Nucleus accumbens (tissue), 56 donors: ENCODE data around the gene SLC27A6.

Experiments
- DNase-seq, 56 donors: peaks; one replicate each; lab custom pipeline; 2025; lab: John Stamatoyannopoulos, UW

SLC27A6 gene

DNA sequence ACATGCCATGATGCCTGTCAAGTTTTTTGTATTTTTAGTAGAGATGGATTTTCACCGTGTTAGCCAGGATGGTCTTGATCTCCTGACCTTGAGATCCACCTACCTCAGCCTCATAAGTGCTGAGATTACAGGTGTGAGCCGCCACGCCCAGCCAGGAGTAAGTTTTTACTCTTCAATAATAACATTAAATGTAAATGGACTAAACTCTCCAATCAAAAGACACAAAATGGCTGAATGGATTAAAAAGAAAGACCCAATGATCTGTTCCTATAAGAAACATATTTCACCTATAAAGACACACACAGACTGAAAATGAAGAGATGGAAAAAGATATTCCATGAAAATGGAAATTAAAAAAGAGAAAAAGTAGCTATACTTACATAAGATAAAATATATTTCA lies 92.0 kb downstream of the SLC27A6 start:
- no peak for DNase-seq

DNA sequence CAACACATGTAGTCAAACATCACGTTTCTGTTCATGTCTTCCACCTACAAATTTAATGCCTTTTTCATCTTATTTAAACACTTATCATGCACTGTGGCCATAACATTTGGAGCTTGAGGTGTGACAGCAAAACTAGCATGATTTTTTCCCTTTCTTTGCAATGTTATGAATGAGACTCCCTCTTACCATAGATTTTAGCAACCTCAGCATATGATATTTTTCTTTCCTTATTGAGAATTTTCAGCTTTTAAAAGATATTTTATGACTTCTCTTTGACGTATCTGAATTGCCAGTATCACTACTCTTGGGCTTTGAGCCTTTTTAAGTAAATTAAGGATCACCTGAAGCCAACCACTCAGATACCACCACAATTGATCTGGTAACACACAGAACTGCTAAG lies 96.6 kb downstream of the SLC27A6 start:
- no peak for DNase-seq

DNA sequence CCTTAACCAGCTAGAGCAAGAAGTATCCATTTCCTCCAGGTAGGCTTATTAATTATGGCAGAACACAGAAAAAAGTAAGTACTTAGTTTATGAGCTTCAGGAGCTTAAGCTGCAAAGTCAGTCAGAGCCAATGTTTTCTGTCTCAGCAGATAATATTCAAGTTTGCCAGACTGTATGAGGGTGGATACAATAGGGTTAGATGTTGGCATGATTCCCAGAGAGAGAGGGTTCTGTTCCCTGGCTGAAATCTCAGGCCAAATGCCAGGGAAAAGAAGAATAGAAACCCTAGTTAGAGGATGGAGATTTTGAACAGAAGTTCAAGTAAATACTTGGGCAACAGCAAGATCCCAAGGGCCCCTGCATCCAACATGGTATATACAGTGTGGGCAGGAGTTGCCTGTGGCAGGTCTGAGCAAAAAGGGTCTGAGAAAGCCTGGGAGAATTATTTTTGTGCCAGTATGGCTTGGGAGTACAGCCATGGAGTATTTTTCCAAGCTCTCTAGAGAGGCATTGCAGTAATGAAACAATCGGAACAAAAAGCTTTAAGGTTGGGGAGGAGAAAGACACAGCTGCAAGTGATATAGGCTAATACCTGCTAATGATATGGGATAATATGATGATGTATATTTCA lies 98.3 kb downstream of the SLC27A6 start:
- peak in 8 of 56 donors; percentile 0 to 27 (median 9) for DNase-seq

DNA sequence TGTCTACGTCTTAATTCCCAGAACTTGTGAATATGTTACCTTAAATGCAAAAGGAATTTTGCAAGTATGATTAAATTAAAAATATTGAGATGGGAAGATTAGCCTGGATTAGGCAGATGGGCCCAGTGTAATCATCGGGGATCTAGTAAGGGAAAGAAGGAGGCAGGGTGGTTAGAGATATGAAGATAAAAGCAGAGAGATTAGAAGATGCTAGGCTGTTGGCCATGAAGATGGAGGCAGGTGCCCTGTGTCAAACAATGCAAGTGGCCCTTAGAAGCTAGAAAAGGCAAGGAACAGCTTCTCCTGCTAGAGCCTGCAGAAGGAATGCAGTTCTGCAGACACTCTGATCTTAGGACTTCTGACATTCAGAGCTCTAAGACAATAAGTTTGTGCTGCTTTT lies 100.4 kb downstream of the SLC27A6 start:
- DNase-seq = no peak

DNA sequence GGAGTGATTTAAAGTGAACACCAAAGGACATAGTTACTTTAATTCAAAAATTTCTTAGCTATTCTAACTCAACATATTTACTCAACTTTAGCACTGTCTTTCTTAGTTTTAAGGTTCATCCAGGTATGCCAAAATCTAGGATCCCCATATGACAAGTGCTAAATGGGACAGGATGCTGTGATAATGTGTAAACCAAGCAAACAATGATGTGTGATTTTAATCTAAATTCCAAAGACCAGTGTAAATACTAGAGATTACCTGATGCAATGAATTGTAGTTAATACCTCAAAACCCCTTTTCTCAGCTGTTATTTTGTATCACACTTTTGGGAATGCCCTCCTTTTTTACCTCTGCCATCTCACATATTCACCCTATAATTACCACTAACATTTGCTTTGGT lies 102.5 kb downstream of the SLC27A6 start:
- DNase-seq = no peak

DNA sequence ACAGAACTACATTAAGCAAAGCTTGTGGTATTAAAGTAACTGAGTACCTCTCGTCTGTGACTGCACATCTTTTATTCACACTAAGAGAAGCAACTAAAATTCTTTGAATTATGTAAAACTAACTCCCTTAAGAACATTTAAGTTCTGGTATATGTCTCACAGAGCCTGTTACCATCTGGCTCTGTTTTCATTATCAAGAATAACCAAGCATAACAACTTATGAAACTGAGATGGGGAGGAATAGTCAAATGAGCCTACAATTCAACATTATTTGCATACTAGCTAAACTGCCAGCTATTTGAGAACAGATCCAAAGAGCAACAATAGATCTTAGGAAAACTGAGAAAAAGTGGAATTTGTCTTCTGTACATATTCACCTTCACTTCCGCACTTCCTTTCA lies 104.0 kb downstream of the SLC27A6 start:
- no peak for DNase-seq

DNA sequence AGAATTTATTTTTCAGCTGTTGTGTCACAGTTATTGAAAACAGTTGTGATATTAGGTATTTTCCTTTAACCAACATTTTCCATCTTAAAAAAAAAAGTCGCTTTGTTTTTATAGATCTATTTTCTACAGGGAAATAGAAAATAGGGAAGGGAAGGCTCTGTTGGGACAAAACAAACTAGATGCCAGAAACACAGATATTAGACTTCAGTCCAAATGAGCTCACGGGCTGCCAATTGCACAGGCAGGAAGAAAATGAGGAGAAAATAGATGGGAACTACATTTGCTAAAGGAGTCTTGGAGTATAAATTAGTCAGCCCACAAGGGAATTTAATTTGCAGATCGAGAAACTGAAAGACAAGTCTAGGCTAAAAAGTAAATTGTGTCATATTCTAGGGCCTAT lies 107.8 kb downstream of the SLC27A6 start:
- no peak for DNase-seq

DNA sequence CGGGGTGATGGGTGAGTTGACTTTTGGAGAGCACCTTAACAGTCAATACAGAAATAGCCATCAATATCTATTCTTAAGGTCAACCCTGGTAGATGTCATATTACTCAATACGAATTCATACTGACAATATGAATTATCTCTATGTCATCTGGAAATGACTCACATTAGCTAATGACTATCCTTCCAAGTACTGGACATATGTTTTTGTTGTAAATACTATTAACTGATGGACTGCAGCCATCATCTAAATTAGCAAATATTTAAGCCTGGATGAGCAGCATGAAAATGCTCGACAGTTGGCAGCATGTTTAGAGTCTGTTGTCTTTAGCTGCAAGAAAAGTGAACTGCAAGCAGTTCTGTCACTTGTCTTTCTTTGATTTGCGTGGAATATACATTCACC lies 109.6 kb downstream of the SLC27A6 start:
- DNase-seq = no peak

DNA sequence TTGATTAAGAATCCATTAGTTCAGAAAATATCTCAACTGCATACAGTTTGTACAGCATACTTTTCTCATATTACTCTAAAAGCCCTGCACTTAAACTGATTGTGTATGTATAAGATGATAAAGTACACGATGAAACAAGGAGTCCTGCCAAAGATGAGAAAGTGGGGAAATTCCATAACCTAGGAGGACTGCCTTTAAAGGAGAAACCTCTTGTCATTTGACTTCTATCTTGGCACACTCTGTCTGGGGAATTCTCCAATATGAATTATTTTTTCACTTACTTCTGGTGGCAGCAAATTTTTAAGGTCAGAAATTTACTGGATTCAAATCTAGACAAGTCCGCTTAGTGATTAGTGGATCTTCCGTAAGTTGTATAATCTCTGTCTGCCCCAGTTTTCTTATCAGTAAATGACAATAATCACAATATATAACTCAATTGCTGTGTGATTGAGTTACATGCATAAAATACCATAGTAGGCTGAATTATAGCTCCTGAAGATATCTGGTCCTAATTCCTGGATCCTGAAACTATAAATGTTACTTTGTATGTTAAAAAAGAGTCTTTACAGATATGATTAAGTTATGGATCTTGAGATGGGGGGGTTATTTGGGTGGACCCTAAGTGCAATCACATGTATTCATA lies 112.3 kb downstream of the SLC27A6 start:
- no peak for DNase-seq

DNA sequence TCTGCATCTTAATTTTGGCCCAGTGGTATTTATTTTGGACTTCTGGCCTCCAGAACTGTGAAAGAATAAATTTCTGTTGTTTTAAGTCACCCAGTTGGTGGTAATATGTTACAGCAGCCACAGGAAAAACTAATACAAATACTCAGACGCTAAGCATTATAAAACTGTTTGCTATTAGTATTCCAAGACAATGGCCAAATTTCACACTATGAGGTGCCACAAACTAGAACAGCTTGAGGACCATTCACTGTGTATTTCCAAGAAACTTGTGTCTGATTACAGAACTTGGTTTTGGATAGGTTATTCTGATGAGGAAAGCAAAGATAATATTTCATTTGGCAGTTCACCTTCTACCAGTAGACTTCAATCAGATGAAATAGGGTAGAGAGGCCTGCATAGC lies 113.0 kb downstream of the SLC27A6 start:
- no peak for DNase-seq

DNA sequence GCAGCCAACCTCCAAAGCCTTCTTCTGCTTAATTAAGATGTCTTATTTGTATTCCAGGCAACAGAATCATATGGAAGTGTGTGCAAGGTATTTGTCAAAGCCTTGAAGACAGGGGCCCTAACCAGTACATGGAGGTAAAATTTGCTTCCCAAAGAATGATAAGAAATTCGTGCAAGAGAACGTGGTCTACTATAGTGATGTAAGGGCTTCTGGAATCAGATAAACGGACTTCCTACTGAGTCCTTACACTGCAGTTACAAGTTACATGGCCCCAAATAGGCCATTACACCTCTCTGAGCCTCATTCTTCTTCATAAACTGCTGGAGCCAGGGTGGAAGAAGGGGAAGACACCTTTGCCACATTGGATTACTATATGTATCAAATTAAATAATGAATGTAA lies 113.4 kb downstream of the SLC27A6 start:
- no peak for DNase-seq

DNA sequence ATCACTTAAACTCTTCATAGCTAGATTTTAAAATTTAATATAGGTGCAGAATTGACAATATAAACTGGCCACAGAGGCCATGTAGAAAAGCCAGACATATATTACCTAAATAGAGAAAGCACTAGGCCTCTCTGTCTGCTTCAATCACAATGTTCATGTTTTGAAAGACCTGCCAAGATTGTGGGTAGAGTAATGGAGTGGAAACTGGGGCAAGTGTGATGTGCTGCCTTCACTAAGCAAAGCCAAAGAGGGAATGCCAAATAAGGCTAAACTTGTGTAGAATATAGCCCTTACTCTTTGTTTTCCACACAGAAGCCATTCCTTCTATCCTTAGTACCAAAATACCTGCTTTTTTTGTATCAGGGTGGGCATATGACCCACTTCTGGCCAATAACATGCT lies 114.2 kb downstream of the SLC27A6 start:
- DNase-seq = peak in 2 of 56 donors; percentile 18 to 22

DNA sequence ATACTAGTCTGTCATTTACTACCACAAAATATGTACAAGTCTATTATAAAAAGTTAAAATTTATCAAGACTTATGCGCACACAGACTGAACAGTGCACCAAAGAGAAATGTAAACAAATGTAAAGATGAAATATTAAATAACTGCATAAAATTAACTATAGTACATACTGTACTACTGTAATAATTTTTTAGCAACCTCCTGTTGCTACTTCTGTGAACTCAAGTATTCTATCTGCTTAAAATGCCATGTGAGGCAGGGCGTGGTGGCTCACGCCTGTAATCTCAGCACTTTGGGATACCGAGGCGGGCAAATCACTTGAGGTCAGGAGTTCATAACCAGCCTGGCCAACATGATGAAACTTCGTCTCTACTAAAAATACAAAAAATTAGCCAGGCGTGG lies 115.5 kb downstream of the SLC27A6 start:
- DNase-seq = no peak

DNA sequence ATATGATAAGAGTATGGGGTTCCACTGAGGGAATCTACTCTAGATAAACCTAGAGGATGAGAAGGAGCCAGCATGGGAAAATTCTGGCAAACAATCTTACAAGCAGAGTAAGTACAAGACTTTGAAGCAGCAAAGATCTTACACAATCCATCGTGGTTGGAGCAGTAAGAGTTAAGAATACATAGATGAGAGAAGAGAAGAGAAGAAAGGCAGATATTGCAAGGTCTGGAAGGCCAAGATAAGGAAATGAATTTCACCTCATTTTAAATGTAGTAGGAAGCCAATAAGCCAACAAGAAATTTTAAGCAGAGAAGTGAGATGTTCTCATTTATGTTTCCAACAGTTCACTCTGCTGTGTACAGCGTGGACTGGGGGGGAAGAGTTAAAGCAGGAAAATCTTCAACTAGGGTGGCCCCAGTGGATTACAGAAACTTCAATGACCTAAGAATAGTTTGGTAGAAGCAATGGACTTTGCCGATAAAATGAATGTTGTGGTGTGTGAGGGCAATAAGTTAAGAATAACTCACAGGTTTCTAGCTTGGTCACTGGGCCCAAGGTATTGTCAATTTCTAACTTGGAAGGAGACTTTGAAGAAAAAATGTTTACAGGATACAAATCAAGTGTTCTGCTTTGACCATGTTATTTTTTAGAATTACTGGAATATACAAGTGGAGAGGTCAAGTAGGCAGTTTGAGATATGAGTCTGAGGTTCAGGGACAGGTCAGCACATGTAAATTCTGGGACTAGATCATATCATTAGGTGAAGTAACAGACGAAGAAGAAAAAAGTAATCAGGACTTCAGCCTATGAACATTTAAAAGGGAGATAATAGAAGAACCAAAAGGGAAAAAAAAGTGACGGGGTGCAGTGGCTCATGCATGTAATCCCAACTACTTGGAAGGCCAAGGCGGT lies 117.2 kb downstream of the SLC27A6 start:
- DNase-seq = no peak
